GM21526 (cell line): Measurements from ENCODE around the gene EYS.
"Not testable (repeated sequence)": the region's sequence is repeated elsewhere in the genome, so short reads cannot be mapped to it uniquely, and the experiment has no call there.

Source experiments
- ATAC-seq: cut with Tn5 transposase; IDR thresholded peaks from one replicate; pipeline ENCODE4 v1.9.1; 2021; ENCODE audit warnings: moderate library complexity; ENCODE audit not compliant: unreplicated experiment, low FRiP score

The EYS gene

GRCh38 chr6:64030950-64031618, 1675.9 kb downstream of the EYS start:
- ATAC-seq = not testable (repeated sequence)

GRCh38 chr6:64023693-64024092, 1683.3 kb downstream of the EYS start:
- ATAC-seq = no peak

GRCh38 chr6:64014595-64014994, 1692.4 kb downstream of the EYS start:
- no peak for ATAC-seq

- ATAC-seq = no peak
Measured at GRCh38 chr6:64013011-64013410, 1694.0 kb downstream of the EYS start.

- no peak for ATAC-seq
Measured at GRCh38 chr6:64012351-64013001, 1694.5 kb downstream of the EYS start.

- no peak for ATAC-seq
Measured at GRCh38 chr6:64010666-64011065, 1696.4 kb downstream of the EYS start.

- no peak for ATAC-seq
Measured at GRCh38 chr6:64010010-64010409, 1697.0 kb downstream of the EYS start.

GRCh38 chr6:64006246-64006645, 1700.8 kb downstream of the EYS start:
- no peak for ATAC-seq

- ATAC-seq = no peak
Measured at GRCh38 chr6:64000818-64001491, 1706.1 kb downstream of the EYS start.

- ATAC-seq = no peak
Measured at GRCh38 chr6:63999613-64000012, 1707.4 kb downstream of the EYS start.

- ATAC-seq = no peak
Measured at GRCh38 chr6:63998991-63999390, 1708.0 kb downstream of the EYS start.

GRCh38 chr6:63997734-63998133, 1709.3 kb downstream of the EYS start:
- no peak for ATAC-seq

- ATAC-seq = no peak
Measured at GRCh38 chr6:63997221-63997620, 1709.8 kb downstream of the EYS start.

- no peak for ATAC-seq
Measured at GRCh38 chr6:63985223-63985622, 1721.8 kb downstream of the EYS start.

GRCh38 chr6:63975699-63976098, 1731.3 kb downstream of the EYS start:
- no peak for ATAC-seq

- ATAC-seq = no peak
Measured at GRCh38 chr6:63968650-63969049, 1738.4 kb downstream of the EYS start.

- ATAC-seq = no peak
Measured at GRCh38 chr6:63964366-63964765, 1742.7 kb downstream of the EYS start.

GRCh38 chr6:63963769-63964315, 1743.2 kb downstream of the EYS start:
- no peak for ATAC-seq

GRCh38 chr6:63953336-63954021, 1753.5 kb downstream of the EYS start:
- ATAC-seq = not testable (repeated sequence)

GRCh38 chr6:63947792-63948529, 1759.1 kb downstream of the EYS start:
- ATAC-seq = no peak
